ENCODE data around the gene SHISA7. TPM values are rescaled to one million over a fixed set of nuclear protein-coding genes. Genes with fewer than 3 reads are reported as not detected.
A peak's percentile ranks its signal among the peaks of the same experiment; 100 is the strongest.

The SHISA7 gene
- polyA plus RNA-seq, 3 donors: 0.01 TPM; not detected in 2

GRCh38 chr19:55461974-55462626 lies 19.0 kb upstream of the SHISA7 start:
- Histone ChIP-seq H2AFZ (ENCODE audit: insufficient read depth, low read depth, low read length, poor library complexity, severe bottlenecking) (peak overlapping the region; percentile 94), H3K9ac (ENCODE audit: insufficient read depth, low read length, poor library complexity, severe bottlenecking) (peak overlapping the region; percentile 86)

GRCh38 chr19:55461259-55461973 lies 18.3 kb upstream of the SHISA7 start, which contains the start of gene ISOC2:
Gene ISOC2 (minus strand): TSS chr19:55461642. CDS start chr19:55456486, 5,156 bp downstream.
- no peaks in the 10 kb centered on the region for H4K20me1 ChIP-seq (ENCODE audit: insufficient read depth, low read length)
- H3K79me2 ChIP-seq (ENCODE audit: insufficient read depth, low read length): no peaks in the 10 kb centered on the region
- H3K27me3 ChIP-seq (ENCODE audit: control insufficient read depth in 2 of 2, insufficient read depth in 2 of 2, low read length in 2 of 2): no peaks in the 10 kb centered on the region
- no peaks in the 10 kb centered on the region for H3K9me3 ChIP-seq (replicated peaks in 1 of 2; ENCODE audit: control insufficient read depth in 1 of 2, insufficient read depth in 1 of 2, low read length in 2 of 2)
- peak within 1 kb of the TSS; percentile 76 to 92 for H3K27ac ChIP-seq (ENCODE audit: low read depth in 1 of 2, low read length in 2 of 2)
- peak within 1 kb of the TSS; percentile 82 to 94 (median 90) for H3K27ac Mint-ChIP-seq
- H3K27me3 Mint-ChIP-seq (ENCODE audit: low read depth in 3 of 3): peaks cover 2 to 4% (median 3%) of the 10 kb centered on the region in 3 donors
- H3K4me1 ChIP-seq (ENCODE audit: control insufficient read depth in 1 of 2, insufficient read depth in 2 of 2, low read length in 2 of 2): peaks cover 15 to 24% of the 10 kb centered on the region in 2 donors
- peaks cover 18% of the 10 kb centered on the region for H3K4me1 Mint-ChIP-seq
- H3K9ac ChIP-seq (ENCODE audit: insufficient read depth, low read length, poor library complexity, severe bottlenecking): peak within 1 kb of the TSS; percentile 86
- WGBS (ENCODE audit: insufficient coverage): under 1% methylated on average over 53 of the region's 54 CpGs
- no peaks in the 10 kb centered on the region for H3K36me3 ChIP-seq (replicated peaks in 1 of 2; ENCODE audit: control insufficient read depth in 1 of 2, insufficient read depth in 2 of 2, low read length in 2 of 2)
- peak; percentile 99 to 100 (median 99) for DNase-seq
- peak within 1 kb of the TSS; percentile 77 for H3K4me2 ChIP-seq (replicated peaks; ENCODE audit: extremely low read depth, low read length, poor library complexity, severe bottlenecking)
- TF ChIP-seq, protein P1, sequence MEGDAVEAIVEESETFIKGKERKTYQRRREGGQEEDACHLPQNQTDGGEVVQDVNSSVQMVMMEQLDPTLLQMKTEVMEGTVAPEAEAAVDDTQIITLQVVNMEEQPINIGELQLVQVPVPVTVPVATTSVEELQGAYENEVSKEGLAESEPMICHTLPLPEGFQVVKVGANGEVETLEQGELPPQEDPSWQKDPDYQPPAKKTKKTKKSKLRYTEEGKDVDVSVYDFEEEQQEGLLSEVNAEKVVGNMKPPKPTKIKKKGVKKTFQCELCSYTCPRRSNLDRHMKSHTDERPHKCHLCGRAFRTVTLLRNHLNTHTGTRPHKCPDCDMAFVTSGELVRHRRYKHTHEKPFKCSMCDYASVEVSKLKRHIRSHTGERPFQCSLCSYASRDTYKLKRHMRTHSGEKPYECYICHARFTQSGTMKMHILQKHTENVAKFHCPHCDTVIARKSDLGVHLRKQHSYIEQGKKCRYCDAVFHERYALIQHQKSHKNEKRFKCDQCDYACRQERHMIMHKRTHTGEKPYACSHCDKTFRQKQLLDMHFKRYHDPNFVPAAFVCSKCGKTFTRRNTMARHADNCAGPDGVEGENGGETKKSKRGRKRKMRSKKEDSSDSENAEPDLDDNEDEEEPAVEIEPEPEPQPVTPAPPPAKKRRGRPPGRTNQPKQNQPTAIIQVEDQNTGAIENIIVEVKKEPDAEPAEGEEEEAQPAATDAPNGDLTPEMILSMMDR (IDR thresholded peaks at IDR 0.05): no peak
- no peaks in the 10 kb centered on the region for H3K9me3 Mint-ChIP-seq
- H3K4me3 Mint-ChIP-seq: peak within 1 kb of the TSS; percentile 87 to 94
- peaks cover 0 to 7% of the 10 kb centered on the region in 2 donors for H3K36me3 Mint-ChIP-seq
- intact Hi-C loops (cut with micrococcal nuclease): loop anchor here in 1 of 2 donors (2.0 kb wide), 1 partner anchor 53 kb away; no protein-coding TSS in a partner anchor
- H3K4me3 ChIP-seq (replicated peaks in 1 of 3; ENCODE audit: low read depth in 2 of 3, low read length in 3 of 3): peak within 1 kb of the TSS; percentile 68 to 83 (median 72)
- peak within 1 kb of the TSS; percentile 94 for H2AFZ ChIP-seq (ENCODE audit: insufficient read depth, low read depth, low read length, poor library complexity, severe bottlenecking)

More at GRCh38 chr19:55461974-55462626, 19.0 kb upstream of the SHISA7 start:
- WGBS (ENCODE audit: insufficient coverage): 9% methylated on average over 19 of the region's 27 CpGs
- peak overlapping the region; percentile 82 to 94 (median 90) for H3K27ac Mint-ChIP-seq
- TF ChIP-seq, protein P1 (IDR thresholded peaks at IDR 0.05): no peak
- intact Hi-C loops (cut with micrococcal nuclease): loop anchor here in 1 of 2 donors (2.0 kb wide), 2 partner anchors 15 to 53 kb away; partner anchors contain the start of gene ZNF628
- Histone ChIP-seq H3K4me3 (replicated peaks in 1 of 3; ENCODE audit: low read depth in 2 of 3, low read length in 3 of 3) (peak overlapping the region; percentile 68 to 83 (median 72)), H3K27ac (ENCODE audit: low read depth in 1 of 2, low read length in 2 of 2) (peak overlapping the region; percentile 35 to 92), H3K36me3 (replicated peaks in 1 of 2; ENCODE audit: control insufficient read depth in 1 of 2, insufficient read depth in 2 of 2, low read length in 2 of 2) (no peaks in the 10 kb centered on the region), H3K27me3 (ENCODE audit: control insufficient read depth in 2 of 2, insufficient read depth in 2 of 2, low read length in 2 of 2) (no peaks in the 10 kb centered on the region), H3K4me2 (replicated peaks; ENCODE audit: extremely low read depth, low read length, poor library complexity, severe bottlenecking) (peak overlapping the region; percentile 77), H3K9me3 (replicated peaks in 1 of 2; ENCODE audit: control insufficient read depth in 1 of 2, insufficient read depth in 1 of 2, low read length in 2 of 2) (no peaks in the 10 kb centered on the region), H3K4me1 (ENCODE audit: control insufficient read depth in 1 of 2, insufficient read depth in 2 of 2, low read length in 2 of 2) (peaks cover 15 to 24% of the 10 kb centered on the region in 2 donors), H4K20me1 (ENCODE audit: insufficient read depth, low read length) (no peaks in the 10 kb centered on the region), H3K79me2 (ENCODE audit: insufficient read depth, low read length) (no peaks in the 10 kb centered on the region)
- peaks cover 18% of the 10 kb centered on the region for H3K4me1 Mint-ChIP-seq
- no peaks in the 10 kb centered on the region for H3K9me3 Mint-ChIP-seq
- DNase-seq: peak in 1 of 3 donors; percentile 31
- peaks cover 2 to 6% (median 3%) of the 10 kb centered on the region in 3 donors for H3K27me3 Mint-ChIP-seq (ENCODE audit: low read depth in 3 of 3)
- H3K4me3 Mint-ChIP-seq: peak overlapping the region; percentile 87 to 94
- H3K36me3 Mint-ChIP-seq: peaks cover 0 to 3% of the 10 kb centered on the region in 2 donors

Measured in CD14-positive monocyte (primary cell).